Measurements from ENCODE around the gene FHAD1.

The FHAD1 gene

DNA sequence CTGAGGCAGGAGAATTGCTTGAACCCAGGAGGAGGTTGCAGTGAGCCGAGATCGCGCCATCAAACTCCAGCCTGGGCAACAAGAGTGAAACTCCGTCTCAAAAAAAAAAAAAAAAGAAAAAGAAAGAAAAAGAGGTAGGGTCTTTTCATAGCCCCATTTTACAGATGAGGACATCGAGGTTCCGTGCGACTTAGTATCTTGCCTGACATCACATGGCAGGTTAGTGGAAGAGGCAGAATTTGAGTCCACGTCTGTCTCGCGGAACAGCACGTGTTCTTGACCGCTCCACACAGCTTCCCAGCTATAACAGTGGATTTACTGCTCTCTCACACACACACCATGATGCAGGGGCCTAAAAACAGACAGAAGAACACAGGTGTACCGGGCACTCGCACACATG lies 192.3 kb downstream of the FHAD1 start:
- DNase-seq: no peak

DNA sequence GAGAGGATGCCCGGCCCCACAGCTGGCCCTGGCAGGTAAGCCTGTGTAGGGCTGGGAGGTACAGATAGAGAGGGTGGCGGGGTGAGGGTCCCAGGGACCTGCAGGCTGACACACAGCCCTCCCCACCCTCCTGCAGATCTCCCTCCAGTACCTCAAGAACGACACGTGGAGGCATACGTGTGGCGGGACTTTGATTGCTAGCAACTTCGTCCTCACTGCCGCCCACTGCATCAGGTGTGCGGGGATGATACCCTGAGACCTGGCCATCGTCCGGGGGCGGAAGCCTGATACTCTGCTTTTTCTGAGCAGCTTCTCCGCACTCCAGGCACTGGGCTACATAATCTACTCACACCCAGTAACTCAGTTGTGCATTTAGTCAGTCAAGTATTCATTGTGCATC lies 193.3 kb downstream of the FHAD1 start:
- DNase-seq: no peak

DNA sequence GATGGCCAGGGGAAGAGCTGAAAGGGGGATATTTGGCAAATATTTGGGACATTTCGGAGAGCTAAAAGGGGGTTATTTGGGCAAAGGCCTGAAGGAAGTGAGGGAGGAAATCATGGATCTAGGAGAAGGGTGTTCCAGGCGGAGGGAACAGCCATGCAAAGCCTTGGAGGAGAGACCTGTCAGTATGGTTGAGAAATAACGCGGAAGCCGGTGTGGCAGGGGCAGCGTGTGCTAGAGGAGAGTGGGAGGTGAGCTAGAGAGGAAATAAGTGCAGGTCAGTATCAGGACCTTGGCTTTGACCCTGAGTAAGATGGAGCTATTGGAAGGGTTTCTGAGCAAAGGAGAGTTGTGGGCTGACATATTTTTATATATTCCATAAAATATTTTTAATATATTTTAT lies 194.2 kb downstream of the FHAD1 start:
- no peak for DNase-seq

DNA sequence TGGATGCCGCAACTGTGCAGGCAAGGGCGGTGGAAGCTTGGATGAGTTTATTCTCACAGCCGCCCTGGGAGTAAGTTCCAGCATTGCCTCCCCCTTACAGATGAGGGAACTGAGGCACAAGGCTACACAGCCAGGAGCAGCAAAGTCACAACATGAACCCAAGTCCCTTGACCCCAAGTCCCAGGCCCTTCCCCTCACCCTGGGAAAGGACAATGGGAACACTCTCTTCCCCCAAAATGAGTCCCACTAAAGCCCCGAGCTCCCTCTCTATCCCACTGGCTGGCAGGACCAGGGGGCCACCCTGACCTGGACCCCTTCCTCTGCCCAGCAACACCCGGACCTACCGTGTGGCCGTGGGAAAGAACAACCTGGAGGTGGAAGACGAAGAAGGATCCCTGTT lies 195.1 kb downstream of the FHAD1 start:
- no peak for DNase-seq

DNA sequence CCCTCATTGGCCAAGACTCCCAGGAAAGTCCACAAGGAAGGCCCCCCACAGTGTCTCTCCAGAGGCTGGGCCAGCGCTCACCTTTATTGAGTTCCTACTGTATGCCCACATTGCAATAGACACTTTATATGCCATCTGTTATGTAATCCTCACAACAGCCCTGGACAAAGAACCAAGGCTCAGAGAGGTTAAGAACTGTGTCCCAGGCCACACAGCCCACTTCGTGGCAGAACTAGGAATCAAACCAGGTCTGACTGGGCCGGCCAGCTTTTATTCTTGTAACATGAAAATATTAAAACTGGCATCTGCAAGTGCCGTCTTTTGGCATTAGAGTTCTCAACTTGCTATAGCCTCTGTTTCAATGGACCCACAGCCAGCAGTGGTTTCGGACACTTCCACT lies 195.7 kb downstream of the FHAD1 start:
- DNase-seq: no peak

DNA sequence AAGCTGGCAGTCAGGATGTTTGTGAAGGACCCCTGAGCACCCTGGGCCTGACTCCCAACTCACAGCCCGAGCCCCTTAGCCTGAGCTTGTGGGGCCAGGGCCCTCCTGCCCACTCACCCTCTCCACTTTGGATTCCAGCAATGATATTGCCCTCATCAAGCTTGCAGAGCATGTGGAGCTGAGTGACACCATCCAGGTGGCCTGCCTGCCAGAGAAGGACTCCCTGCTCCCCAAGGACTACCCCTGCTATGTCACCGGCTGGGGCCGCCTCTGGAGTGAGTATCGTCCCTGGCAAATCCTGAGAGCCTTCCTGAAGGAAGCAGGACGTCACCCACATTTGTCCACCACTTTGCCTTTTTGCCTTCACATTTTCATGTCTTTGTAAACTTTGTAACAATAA lies 196.3 kb downstream of the FHAD1 start:
- no peak for DNase-seq

DNA sequence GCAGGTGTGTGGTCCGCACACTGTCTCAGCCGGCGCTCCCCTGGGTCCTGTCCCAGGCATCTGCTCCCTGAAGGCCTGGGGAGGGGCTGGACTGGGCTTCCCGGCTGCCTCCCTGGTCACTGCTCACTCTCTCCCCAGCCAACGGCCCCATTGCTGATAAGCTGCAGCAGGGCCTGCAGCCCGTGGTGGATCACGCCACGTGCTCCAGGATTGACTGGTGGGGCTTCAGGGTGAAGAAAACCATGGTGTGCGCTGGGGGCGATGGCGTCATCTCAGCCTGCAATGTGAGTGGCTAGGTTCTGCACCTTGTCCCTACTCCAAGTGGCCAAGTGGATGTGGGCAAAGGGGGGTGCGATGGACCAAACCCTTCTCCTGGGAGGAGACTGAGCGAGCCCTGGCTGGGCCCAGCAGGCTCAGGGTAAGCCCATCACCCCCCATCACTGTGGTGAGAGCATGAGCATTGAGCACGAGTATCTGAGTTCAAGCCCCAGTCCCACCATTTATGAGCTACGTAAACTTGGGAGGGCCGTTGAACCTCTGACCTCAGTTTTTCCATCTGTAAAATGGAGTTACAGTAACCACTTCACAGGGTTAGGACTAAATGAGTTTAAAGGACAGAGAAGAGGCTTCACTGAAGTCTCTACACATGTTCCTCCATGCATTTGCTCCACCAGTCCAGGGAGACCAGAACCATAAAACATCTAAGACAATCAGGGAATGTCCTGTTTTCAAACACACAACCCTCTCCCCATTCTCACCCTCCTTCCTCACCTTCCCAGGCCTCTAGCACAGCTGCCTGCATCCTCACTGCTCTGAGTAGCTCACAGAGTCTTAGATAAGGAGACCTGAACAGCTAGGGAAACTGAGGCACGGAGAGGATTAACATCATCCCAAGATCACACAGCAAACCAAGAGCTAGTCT lies 197.7 kb downstream of the FHAD1 start:
- DNase-seq: no peak

DNA sequence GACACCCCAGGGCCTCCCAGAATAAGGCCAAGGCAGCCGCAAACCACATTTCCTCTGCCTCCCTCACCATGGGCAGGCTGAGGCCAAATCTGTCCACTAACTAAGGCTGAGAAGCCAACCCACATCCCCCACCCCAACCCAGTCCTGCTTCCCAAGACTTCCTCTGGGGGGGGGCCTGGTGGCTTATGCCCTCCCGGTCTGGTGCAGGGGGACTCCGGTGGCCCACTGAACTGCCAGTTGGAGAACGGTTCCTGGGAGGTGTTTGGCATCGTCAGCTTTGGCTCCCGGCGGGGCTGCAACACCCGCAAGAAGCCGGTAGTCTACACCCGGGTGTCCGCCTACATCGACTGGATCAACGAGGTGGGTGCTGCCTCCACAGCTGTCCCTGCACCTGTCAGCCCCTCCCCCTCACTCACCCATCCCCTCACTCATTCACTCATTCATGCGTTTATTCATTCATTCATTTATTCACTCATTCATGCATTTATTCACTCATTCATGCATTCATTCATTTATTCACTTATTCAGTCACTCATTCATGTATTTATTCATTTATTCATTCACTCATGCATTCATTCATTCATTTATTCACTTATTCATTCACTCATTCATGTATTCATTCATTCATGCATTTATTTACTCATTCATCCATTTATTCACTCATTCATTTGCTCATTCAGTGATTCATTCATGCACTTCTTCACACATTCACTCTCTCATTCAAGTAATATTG lies 198.5 kb downstream of the FHAD1 start:
- DNase-seq: no peak

DNA sequence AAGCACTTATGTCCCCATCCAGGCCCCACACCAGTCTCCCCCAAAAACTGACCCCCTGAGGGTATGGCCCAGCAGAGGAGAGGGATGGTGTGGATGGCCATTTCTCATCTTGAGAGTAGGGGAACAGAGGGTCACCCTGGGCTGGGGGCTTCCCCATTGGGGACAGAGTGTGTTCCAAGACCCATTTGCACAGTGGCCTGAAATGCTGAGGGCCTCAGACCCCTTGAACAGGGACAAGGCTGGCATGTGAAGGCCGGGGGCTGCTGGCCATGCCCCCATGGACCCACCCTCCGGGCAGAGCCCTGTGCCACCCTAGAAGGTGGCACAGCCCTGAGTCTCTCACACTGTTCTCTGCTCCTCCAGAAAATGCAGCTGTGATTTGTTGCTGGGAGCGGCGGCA lies 199.2 kb downstream of the FHAD1 start:
- no peak for DNase-seq

All from suppressor macrophage (primary cell).